GM18861 (cell line): Measurements from ENCODE around the gene CFAP57.

Experiments used
- ATAC-seq: cut with Tn5 transposase; IDR thresholded peaks from one replicate; pipeline ENCODE4 v1.9.1; 2021; ENCODE audit not compliant: unreplicated experiment

The CFAP57 gene

DNA sequence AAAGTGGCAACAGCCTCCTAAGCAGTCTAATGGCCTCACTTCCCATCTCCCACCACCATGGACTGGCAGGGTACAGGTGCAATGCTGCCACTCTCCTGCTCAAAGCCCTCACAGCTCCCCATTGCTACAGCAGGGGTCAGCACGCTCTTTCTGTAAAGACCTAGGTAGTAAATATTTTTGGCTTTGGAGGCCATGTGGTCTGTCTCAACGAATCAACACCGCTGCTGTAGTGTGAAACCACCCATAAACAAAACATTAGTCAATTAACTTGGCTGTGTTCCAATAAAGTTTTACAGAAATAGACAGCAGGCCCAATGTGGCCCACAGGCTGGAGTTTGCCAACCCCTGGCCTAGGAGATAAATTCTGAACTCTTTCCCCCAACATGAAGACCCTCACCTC is 53.0 kb downstream of the CFAP57 start:
- no peak for ATAC-seq

DNA sequence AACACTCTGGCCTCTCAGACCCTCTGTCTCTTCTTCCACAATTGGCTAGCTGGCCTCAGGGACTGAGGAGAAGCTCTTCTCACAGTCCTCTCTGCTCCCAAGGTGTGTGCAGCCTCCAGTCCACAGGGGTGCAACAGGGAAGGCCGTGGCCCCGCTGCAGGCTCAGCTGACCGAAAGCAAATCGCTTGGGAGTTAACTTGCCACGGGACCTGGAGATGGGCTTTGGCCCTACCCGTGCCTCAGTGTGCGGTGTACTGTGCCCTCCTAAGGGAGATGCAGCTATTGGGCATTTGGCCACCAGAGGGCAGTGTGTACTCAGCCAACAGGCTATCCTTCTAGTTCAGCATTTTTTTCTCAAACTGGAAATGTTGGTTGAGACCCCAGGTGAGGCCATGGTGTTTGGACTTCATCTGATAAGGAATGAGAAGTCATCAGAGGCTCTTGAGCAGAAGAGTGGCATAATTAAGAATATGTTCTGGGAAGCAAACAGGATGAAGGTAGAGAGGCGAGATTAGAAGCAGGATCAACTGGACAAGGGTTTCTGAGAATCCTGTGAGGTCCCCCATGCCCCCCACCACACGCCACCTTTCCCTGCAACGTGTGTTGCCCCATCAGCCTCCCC is 55.1 kb downstream of the CFAP57 start:
- ATAC-seq, result no peak

DNA sequence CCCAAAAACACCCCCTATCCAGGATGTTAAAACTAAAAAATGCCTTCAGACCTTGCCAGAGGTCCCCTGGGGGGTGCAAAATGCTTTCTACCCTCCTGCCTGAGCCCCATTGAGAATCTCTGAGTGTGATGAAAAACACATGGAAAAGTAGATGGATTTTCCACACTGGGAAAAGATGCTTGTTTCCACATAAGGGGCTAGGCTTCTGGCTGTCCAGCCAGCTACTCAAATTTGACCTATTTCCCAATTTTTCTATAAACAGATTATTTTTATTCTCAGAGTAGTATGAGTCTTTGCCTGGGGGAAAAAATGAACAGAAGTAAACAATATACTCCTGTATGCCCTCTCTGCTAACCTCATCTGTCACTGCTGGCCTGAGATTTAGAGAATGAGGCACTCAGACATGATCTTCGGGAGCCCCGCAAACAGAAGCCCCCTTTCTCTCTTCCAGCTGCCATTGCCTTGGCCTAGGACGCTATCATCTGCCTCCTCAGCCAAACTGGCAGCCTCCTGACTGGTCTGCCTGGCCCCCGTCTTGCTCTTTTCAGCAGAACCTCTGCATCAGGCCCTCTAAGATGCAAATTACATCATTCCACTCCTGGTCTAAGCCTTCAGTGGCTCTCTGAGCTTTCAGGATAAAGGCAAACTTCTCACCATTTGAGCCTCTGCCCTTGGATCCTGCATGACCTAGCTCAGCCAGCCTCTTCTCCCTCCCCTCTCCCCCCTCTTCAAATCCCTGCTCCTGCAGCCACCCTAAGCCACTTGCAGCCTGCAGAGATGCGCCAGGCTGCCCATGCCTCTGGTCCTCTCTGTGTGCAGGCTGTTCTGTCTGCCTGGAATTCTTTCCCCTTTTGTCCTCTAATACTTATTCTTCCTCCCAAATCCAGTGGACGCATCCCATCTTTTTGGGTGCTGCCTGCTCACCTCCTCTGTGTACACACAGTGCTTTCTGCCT is 58.0 kb downstream of the CFAP57 start:
- no peak for ATAC-seq

DNA sequence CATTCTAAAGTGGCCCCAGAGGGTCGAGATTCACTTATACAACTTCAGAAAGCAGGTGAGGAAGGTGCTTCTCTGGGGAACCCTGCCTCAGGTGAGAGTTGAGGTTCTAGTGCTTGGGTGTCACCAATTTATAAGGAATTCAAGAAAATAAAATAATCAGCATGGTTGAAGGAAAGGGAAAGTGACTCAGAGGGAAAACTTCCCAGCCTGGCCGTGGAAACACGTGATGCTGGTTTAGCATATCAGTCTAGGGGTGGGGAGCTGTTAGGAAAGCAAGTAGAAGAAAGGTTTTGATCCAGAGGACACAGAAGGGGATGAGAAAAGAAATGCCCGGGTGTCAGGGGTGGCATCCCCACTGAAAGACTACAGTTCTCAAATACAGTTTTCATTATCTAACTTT is 59.9 kb downstream of the CFAP57 start:
- no peak for ATAC-seq

DNA sequence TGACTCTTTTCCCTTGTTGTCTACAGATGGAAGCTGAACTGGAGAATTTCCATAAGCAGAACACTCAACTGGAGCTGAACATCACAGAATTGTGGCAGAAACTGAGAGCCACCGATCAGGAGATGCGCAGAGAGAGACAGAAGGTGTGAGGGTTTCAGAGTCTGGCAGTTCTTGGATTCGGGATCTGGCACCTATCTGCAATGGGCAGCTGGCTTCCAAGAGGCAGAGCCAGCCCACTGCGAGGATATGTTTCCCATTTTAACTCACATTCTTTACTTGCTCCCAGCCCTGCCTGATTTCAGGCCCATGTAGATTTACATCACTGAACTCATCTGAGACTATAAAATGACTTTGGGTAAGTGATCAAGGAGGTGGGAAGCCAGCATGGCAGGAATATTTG is 60.4 kb downstream of the CFAP57 start:
- no peak for ATAC-seq

DNA sequence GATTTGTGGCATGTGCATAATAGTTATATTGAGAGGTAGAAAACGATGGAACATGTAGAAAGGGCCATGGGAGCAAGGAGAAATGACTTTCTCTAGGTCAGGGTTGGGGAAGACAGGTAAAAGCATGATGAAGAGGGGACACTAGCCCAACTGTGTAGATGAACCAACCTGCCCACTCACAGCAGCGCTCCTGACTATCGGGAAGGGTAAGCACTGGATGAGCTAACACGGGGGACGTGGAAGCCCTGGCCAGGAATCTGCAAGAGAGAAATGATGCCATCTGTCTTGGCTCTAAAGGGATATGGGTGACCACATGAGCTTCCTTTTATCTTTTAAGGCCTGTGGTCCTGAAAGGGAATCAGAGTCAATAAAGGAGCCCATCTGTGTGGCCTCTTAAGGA is 61.5 kb downstream of the CFAP57 start:
- ATAC-seq, result no peak

DNA sequence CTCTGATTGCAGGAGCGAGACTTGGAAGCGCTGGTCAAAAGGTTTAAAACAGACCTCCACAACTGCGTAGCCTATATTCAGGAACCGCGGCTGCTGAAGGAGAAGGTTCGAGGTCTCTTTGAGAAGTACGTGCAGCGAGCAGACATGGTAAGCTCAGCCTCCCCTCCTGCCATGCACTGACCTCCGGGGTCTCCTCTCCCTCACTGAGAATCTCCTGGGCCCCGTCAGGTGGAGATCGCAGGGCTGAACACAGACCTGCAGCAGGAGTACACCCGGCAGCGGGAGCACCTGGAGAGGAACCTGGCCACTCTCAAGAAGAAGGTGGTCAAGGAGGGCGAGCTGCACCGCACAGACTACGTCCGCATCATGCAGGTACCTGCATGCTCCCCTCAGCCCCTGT is 62.1 kb downstream of the CFAP57 start:
- no peak for ATAC-seq

DNA sequence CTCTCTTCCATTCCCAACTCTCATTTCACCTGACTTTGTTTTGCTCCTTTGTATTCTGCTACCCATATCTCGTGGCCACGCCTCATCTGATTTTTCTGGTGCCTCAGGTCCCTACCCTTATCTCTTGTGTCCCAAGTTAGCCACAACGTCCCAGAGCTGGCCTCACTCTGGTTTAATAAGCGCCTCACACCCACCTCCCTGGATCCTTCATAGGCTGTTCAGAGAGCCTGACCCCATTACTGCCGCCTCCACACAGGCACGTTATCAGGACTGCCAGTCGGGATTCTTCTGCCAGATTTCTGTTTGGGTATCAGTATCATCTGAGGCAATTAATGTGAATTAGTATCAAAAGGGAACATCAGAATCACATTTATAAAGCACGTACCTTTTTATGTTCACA is 62.9 kb downstream of the CFAP57 start:
- no peak for ATAC-seq

DNA sequence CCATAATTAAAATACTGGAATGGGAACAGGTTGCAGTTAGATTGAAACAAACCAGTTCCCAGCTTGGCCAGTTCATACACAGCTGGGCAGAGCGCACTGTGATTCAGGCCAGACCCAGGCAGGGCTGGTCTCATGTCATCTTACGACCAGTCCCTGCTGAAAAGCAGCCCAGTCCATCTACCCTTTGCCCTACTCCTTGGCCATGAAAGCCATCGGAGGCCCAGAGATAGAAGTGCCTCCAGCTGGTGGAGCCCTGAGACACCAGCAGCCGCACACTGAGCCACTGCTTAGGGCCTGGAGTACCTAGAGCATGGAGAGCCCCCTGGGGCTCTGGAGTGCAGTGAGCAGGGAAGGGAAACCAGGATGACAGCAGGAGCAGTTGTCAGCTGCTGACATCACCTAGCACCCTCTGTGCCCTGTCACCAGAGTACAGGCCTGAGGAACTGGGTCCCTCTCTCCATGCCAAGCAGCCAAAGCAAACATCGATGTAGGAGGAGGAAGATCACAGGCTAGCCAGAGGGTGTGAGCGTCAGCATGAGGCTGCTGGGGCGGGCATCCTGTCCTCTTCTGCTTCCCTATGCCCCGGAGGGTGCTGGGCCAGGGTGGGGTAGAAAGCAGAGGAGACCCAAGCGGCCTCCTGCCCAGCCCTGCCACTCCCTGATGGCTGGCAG is 63.5 kb downstream of the CFAP57 start:
- ATAC-seq, result no peak

DNA sequence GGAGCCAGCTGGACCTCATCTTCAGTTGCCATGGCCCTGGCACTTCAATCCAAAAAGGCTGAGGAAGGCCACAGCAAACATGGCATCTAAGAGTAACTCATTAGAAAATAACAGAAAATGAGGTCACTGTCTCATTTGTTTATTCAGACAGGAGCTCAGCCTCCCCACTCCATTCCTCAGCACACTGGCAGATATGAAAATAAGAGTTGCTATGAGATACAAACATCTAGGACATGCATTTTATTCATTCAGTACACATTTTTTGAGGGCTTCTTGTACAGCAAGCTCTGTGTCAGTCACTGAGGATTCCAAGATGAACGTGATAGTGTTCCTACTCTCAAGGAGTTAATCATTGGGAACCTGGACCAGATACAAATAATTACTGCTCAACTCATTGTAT is 65.0 kb downstream of the CFAP57 start:
- ATAC-seq, result no peak

DNA sequence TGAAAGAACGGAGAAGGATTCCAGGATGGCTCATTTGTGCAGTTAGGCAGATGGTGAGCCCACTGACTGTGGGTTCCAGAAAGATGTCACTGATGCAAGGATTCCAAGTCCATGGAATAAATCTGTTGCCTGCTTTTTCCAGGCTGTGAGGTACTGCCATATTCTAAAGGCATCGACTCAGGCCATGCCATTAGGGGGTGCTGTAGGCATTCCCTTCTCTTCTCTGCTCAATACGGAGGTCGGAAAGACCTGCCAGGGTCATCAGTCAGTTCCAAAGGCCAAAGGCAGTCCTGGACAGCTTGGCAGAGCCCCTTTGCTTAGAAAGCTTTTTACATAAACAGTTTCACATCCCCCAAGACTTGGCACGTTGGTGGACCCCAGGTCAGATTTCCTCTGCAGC is 66.0 kb downstream of the CFAP57 start:
- ATAC-seq, result no peak

DNA sequence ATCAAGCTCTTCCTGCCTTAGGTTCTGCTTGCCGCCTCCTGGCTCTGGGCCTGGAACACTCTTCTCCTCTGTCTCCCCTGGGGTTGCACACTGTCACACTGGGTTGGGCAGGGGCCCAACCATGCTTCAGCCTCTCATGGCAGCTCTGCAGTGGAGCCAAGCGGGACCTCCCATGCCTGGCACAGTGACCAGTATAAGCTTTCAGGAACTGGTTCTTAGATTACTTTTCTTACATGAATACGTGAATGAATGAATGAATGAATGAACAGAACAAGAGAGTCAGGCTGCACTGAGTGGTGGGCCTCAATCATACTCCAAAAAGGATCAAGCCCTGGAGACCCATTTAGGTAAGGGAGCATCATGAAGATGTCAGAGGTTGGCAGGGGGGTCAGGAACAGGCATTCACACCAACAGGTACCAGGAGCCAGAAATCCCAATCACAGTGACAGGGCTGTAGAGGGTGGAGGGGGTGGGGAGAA is 66.9 kb downstream of the CFAP57 start:
- no peak for ATAC-seq

DNA sequence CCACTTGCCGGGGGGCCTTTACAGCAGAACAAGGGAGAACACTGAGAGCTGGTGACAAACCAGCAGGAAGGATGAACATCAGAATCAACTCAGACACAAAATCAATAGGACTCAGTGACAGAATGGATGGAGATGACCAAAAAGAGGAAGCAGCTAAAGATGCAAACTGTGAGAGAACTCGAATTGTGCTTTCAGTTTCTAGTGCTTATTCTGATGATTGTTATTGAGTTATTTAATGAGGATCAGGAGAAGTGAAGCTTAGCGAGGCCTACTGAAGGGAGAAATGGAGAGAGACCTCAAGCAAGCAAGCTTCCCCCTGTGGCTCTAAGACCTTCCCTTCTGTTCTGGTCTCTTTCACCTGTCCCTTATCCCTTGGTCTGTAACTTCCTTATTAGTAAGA is 67.4 kb downstream of the CFAP57 start:
- ATAC-seq, result peak; percentile 80

DNA sequence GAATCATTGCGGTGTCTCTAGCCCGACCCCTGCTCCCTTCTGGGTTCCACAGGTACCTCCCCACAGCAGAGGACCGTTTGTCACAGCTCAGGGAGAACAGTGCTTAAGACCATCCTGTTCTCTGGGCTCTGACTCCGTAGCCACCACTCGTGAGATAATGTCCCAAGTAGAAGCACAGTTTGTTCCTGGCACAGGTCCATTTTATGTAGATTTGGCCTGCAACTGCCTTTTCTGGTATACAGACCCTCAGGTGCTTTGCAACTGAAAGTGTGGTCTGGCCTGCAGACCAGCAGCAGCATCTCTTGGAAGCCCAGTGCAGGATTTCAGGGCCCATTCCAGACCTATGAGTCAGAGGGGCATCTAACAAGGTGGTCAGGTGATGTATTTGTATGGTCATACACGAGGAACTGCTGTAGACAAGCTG is 69.3 kb downstream of the CFAP57 start:
- no peak for ATAC-seq

DNA sequence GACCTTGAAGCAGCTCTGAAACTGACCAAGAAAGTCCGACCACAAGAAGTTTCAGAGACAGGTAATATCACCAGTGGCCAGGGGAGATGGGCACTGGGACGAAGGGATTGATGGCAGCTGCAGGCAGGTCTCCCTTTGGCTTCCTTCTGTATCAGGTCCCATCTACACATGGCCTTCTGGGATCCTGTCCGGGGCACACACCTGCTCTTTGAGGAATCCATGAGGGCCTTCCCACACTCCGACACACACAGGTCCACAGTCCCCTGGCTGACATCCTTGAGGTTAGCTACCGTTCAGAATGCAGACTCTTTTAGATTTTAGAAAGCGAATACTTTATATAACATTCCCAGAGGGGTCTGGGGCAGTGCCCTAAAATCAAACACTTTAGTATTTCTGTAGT is 71.2 kb downstream of the CFAP57 start:
- ATAC-seq, result no peak

DNA sequence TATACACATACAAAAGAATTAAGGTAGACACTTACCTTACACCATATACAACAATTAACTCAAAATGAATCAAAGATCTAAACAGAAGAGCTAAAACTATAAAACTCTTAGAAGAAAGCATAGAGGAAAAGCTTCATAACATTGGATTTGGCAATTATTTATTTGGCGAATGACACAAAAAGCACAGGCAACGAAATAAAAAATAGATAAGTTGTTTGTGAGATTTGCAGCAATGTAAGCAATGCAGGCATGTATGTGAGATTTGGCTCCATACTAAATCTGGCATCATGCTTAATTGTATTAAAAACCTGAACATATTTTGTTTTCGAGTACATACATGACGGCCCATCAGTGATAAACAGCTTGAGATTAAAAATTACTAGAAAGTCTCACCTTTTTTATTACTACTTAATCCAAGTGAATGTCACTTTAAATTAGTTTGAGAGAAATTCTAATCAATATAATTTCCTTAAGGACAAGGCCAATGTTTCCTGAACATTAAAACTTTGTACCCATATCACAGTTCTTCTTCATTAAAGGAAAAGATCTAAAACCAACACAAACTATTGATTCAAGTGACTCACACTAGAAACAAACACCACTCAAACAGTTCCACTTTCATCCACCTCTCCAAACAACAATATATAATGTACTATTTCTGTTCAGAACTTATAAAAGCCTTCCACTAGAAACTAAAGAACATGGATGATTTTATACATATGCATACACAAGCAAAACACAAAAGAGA is 74.5 kb downstream of the CFAP57 start:
- ATAC-seq, result no peak

DNA sequence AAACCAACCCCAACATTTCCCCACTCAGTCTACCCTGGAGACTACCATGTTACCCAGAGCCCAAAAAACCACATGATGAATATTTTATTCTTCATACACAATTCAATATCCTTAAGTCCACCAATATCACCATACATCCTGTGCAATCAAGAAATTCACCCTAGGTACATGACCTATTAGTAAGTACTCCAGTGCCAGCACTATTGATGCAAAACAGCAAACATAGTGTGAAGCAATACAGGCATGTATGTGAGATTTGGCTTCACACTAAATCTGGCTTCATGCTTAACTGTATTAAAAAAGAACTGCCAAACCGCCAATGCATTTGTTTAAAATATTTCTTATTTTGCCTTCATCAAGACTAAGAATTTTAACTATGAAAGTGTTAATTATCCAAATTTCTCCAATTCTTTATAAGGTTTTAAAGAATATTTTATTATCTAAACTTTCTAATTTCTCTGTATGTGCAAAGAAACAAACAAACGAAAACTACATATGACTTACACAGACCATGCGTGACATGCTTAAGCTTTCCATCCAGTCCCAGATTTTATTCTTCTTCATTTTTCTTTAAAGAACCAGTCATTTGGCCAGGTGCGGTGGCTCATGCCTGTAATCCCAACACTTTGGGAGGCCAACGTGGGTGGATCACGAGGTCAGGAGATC is 75.3 kb downstream of the CFAP57 start:
- ATAC-seq, result no peak

DNA sequence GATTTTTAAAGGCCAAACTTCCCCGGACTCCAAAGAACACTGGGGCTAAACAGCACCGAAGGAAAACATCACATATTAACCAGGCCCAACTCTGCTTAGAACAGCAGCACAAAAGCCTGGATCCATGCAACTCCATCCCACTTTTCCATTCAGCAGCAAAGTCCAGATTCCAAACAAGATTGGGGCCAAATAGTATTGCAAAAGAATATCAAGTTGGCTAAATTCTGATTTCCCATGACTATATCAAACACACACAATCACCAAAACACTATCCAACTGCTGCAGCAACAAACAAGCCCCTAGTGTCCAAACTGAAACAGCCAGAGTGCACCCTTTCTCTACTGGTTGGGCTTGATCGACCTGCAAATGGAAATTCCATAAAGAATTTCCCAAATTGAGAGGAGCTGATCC is 78.2 kb downstream of the CFAP57 start:
- no peak for ATAC-seq

DNA sequence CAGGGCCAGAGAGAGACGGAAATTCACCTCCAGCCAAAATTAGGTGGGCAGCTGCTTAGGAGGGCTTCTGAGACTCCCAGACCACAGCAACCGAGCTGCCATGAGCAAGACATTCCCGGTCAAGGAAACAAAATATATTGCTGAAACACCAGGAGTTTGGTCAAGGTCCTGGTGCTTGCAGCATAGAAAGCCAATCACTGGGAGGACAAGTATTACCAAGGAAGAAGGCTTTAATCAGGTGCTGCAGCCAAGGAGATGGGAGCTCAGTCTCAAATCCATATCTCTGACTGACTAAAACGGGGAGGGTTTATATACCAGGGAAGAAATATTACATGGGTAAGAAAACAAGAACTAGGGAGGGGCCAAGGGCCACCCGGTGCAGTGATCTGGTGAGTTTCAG is 78.9 kb downstream of the CFAP57 start:
- ATAC-seq, result no peak

DNA sequence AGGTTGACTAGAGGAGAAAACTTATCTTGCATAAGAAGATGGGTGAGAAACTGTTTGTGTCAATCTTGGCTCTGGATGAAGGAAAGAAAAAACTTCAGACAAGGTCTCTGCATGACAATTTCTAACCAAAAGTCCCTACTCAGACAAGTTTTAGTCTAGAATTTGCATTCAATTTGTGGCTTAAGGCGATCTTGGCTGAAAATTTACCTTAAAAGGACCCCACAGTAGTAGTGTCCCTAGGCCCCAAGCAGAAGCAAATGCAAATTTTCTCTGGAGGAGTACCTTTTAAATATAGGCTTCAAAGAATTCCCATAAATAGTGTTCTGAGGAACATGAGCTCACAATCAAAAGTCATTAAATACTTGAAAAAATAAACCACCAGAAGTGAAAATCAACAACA is 80.1 kb downstream of the CFAP57 start:
- no peak for ATAC-seq

DNA sequence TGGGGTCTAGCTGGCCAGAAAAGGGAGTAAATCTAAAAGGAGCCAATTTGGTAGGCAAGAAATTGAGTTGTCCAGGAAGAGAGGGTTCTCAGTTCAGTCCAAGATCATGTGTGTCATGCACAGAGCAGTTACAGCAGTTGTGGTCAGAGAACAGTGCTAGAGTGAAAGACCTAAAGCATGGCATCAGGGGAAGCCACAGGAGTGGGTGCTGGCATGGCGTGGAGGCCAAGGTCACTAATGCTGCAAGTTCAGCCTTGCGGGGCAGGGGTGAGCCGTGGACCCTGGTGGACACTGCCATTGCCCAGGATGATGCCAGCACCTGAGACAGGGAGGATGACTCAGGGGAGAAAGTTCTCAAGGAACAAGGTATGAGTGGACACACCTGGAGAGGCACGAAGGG is 81.0 kb downstream of the CFAP57 start:
- ATAC-seq, result no peak
